Esophagus muscularis mucosa (tissue), 4 donors: ENCODE data around the gene FAM135A. TPM values are rescaled to one million over a fixed set of nuclear protein-coding genes. Genes with fewer than 3 reads are reported as not detected.

Experiments used
- DNase-seq: peaks from one replicate; pipeline ENCODE4 v3.0.0-alpha.2; 2017; ENCODE audit errors: extremely low spot score
- H3K27ac ChIP-seq, 4 donors: fragments of 200-600 bp; sonication (generic); replicated peaks in 1 of 4; 1 replicate in 3 of 4; 2 replicates in 1 of 4; pipeline ENCODE4 v1.5.1; 2016 to 2019; ENCODE audit warnings: mild to moderate bottlenecking in 1 of 4
- H3K27me3 ChIP-seq, 4 donors: fragments of 200-600 bp; sonication (generic); one replicate each; pipeline versions ENCODE4 v1.5.1 to v1.6.0; 2016 to 2019
- H3K36me3 ChIP-seq, 4 donors: fragments of 200-600 bp; sonication (generic); one replicate each; pipeline ENCODE4 v1.5.1; 2016 to 2019
- H3K4me1 ChIP-seq, 4 donors: fragments of 200-600 bp; sonication (generic); one replicate each; pipeline ENCODE4 v1.5.1; 2016 to 2019
- H3K4me3 ChIP-seq, 4 donors: fragments of 200-600 bp; sonication (generic); 1 replicate in 2 of 4; 2 replicates in 2 of 4; pipeline ENCODE4 v1.5.1; 2016 to 2019; ENCODE audit warnings: mild to moderate bottlenecking in 4 of 4, moderate library complexity in 1 of 4
- H3K9me3 ChIP-seq, 4 donors: fragments of 200-600 bp; sonication (generic); 1 replicate in 3 of 4; 2 replicates in 1 of 4; pipeline ENCODE4 v1.5.1; 2016 to 2019
- EP300 ChIP-seq: sonication (generic); formaldehyde crosslinking; IDR thresholded peaks from one replicate; pipeline ENCODE4 v1.6.1; 2017; ENCODE audit warnings: antibody characterized with exemption
- POLR2A ChIP-seq: fragments of 450-650 bp; IDR thresholded peaks from one replicate; pipeline ENCODE4 v1.6.1; 2017; ENCODE audit warnings: antibody characterized with exemption, moderate library complexity, mild to moderate bottlenecking, low read depth
- POLR2AphosphoS5 ChIP-seq, 2 donors: sonication (generic); formaldehyde crosslinking; IDR thresholded peaks; one replicate each; pipeline ENCODE4 v1.6.1; 2017; ENCODE audit warnings: antibody characterized with exemption in 2 of 2
- WGBS: methylation state at CpG from one replicate; pipeline ENCODE4 v1.1.5; 2018; 5-methylcytosine and 5-hydroxymethylcytosine counted together
- intact Hi-C: fragments of 100-400 bp; cut with DNase I; formaldehyde crosslinking; loops from one replicate; pipeline ENCODE4 v1.15.1; 2023
- total RNA-seq, 4 donors: library from RNA; depleted of rRNA; stranded (reverse); fragments of >200 nt; gene quantifications; one replicate each; pipeline versions ENCODE4 v1.1.0 to v1.2.1, GENCODE V29; 2016
- TF ChIP-seq, protein P1 (sequence below), 3 experiments: fragments of 200-600 bp in 2 of 3; fragments of 450-650 bp in 1 of 3; sonication (generic) in 2 of 3; IDR thresholded peaks; one replicate each; pipeline ENCODE4 v1.5.1; 2017 to 2019; ENCODE audit warnings: antibody characterized with exemption in 3 of 3, mild to moderate bottlenecking in 2 of 3, moderate library complexity in 1 of 3

FAM135A gene
- total RNA-seq, 4 donors from 2014 or later: 14.8 to 21.3 (median 19.8) TPM

DNA sequence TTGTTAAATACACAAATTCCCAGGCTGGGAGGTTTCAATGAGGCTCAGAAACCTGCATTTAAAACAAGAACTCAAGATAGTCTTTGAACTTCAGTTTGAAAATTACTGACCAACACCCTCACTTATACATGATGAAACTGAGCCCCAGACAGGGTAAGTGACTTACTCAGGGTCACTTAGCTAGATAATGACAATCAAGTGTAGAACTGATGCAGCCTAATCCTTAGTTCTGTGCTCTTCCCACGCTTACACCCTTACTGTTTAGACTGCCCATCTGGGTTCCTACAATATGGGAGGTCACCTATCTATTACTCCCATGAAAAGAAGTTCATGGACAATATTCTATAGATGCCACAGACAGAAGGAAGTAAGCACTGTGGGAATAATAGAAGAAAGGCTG, 24.5 kb upstream of the FAM135A start:
- Histone ChIP-seq H3K9me3 (no peaks in the 10 kb centered on the region), H3K4me3 (no peak overlapping the region), H3K27me3 (no peaks in the 10 kb centered on the region), H3K27ac (no peak overlapping the region), H3K4me1 (no peaks in the 10 kb centered on the region), H3K36me3 (no peaks in the 10 kb centered on the region)
- no peak for DNase-seq
- TF ChIP-seq, protein P1, sequence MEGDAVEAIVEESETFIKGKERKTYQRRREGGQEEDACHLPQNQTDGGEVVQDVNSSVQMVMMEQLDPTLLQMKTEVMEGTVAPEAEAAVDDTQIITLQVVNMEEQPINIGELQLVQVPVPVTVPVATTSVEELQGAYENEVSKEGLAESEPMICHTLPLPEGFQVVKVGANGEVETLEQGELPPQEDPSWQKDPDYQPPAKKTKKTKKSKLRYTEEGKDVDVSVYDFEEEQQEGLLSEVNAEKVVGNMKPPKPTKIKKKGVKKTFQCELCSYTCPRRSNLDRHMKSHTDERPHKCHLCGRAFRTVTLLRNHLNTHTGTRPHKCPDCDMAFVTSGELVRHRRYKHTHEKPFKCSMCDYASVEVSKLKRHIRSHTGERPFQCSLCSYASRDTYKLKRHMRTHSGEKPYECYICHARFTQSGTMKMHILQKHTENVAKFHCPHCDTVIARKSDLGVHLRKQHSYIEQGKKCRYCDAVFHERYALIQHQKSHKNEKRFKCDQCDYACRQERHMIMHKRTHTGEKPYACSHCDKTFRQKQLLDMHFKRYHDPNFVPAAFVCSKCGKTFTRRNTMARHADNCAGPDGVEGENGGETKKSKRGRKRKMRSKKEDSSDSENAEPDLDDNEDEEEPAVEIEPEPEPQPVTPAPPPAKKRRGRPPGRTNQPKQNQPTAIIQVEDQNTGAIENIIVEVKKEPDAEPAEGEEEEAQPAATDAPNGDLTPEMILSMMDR (IDR thresholded peaks at IDR 0.05): no peak
- TF ChIP-seq EP300 (no peak), POLR2A (no peak)
- intact Hi-C loops: no loop called here
- WGBS: 82% methylated on average over 1 of the region's 1 CpG

DNA sequence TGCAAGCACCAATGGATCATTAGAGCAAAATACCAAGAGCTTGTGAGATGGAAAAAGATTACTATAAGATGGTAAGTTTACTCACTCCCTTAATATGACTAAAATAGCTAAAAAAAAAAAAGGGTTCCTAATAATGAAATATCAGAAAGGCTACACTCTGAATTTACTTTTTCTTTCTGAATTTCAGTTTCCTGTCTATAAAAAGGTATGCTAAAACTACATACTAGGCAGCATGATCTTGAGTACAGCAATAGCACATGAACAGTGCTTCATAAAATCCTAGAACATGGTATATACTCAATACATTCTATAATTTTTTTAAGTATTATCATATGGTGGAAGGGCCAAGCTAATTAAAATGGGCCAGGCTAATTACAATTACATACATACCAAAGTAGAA, 24.0 kb upstream of the FAM135A start:
- H3K27me3 ChIP-seq: peaks cover 0 to 3% (median 0%) of the 10 kb centered on the region in 4 donors
- no peak for TF ChIP-seq POLR2A
- TF ChIP-seq POLR2AphosphoS5 (IDR thresholded peaks at IDR 0.05): no peak
- TF ChIP-seq, protein P1 (IDR thresholded peaks at IDR 0.05): no peak
- no peak for TF ChIP-seq EP300
- H3K36me3 ChIP-seq: no peaks in the 10 kb centered on the region
- no peaks in the 10 kb centered on the region for H3K9me3 ChIP-seq
- no peak overlapping the region for H3K27ac ChIP-seq
- H3K4me1 ChIP-seq: no peaks in the 10 kb centered on the region
- DNase-seq: no peak
- intact Hi-C loops: no loop called here
- no peak overlapping the region for H3K4me3 ChIP-seq

DNA sequence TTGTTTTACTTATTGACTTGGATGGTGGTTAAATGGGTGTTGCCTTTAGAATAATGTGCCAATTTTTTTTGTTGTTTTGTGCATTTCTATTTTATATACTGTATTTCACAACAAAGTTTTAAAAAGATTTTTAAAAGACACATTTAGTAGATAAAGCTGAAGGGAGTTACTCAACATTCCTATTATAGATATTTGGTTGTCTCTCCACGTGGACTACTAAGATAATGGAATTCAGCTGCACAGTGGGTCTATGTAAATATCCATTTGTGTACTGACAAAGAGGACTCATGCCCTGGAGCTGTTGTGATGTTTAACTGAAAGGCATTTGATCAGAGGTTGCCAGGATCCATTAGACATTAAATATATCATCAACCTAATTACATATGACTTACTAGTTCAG, 23.2 kb upstream of the FAM135A start:
- no peak overlapping the region for H3K4me3 ChIP-seq
- DNase-seq: no peak
- WGBS: 44% methylated on average over 1 of the region's 1 CpG
- H3K27ac ChIP-seq: no peak overlapping the region
- H3K4me1 ChIP-seq: no peaks in the 10 kb centered on the region
- H3K9me3 ChIP-seq: no peaks in the 10 kb centered on the region
- intact Hi-C loops: no loop called here
- peaks cover 0 to 3% (median 0%) of the 10 kb centered on the region in 4 donors for H3K27me3 ChIP-seq
- H3K36me3 ChIP-seq: no peaks in the 10 kb centered on the region
- TF ChIP-seq, protein P1 (IDR thresholded peaks at IDR 0.05): no peak
- TF ChIP-seq POLR2A (no peak), POLR2AphosphoS5 (IDR thresholded peaks at IDR 0.05) (no peak), EP300 (no peak)

DNA sequence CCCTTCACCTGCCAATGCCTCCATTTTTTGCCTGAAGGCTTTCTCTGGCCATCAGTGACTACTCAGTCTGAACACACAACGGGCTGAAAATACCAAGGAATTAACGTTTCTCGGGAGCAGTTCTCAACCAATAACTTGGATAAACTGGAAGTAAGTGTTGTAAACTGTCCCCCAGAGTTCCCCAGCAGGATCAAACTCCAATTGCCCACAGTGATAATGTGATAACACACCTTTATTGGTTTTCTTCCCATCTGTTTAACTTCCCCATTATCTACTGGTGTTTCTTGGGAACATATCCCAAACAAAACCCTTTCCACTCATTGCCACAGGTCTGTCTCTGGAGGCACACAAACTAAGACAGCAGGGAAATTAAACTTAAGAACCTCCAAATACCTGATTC, 21.8 kb upstream of the FAM135A start:
- H3K9me3 ChIP-seq: no peaks in the 10 kb centered on the region
- no peak for TF ChIP-seq POLR2A
- no peak for TF ChIP-seq POLR2AphosphoS5 (IDR thresholded peaks at IDR 0.05)
- TF ChIP-seq EP300: no peak
- TF ChIP-seq, protein P1 (IDR thresholded peaks at IDR 0.05): no peak
- H3K27me3 ChIP-seq: peaks cover 0 to 3% (median 0%) of the 10 kb centered on the region in 4 donors
- H3K27ac ChIP-seq: no peak overlapping the region
- H3K4me3 ChIP-seq: no peak overlapping the region
- no peak for DNase-seq
- intact Hi-C loops: no loop called here
- no peaks in the 10 kb centered on the region for H3K36me3 ChIP-seq
- 87% methylated on average over 3 of the region's 3 CpGs for WGBS
- no peaks in the 10 kb centered on the region for H3K4me1 ChIP-seq
